ENCODE results near the gene TGM2.

Gene TGM2

DNA sequence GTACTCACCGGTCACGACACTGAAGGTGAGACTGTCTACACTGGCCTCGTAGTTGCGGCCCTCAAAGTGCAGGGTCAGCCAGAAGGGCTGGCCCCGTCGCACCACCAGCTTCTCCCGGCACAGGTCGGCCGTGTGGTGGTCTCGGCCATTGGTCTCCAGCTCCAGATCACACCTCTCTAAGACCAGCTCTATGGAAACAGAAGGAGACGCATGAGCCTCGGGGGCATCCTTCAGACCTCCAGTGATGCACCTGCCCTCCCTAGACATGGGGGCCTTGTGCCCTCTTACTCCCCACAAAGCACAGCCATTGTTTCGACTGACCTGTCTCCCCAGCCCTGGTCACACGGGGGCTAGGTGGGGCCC, 3.7 kb downstream of the TGM2 start:
- DNase-seq (ENCODE audit: low spot score): no peak

DNA sequence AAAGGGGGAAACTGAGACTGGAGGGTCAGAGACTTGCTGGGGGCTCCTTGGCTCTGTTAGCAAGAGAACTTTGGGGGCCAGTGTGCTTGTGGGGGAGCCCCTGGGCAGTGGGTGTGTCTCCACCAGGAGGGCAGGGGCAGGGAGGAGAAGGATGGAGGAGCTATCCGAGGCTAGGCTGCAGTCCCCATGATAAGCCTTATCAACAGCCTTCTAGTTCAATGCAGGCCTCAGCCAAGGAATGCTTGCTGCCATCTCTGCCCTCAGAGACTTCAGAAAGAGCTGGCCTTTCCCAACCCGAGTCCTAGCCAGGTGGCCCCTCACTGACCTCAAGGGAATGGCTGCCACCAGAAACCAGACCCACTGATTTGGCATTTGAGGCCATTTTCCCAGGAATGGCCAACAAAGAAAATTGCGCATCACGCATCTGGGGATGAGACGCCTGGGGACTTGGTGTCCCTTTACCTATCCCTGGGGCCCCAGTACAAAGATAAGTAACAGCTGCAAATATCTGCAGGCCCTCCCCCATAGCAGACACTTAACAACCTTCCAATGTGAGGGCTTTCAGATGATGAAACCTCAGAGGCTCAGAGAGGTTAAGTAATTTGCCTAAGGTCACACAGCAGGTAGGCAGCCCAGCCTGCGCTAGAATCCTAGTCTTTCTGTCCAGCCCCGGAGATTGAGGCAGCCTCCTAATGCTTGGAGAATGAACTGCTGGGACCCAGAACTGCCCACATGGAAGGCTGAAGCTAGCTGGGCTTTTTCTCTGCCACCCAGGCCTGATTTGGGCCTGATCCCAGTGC, 4.9 kb downstream of the TGM2 start:
- no peak for DNase-seq (ENCODE audit: low spot score)

DNA sequence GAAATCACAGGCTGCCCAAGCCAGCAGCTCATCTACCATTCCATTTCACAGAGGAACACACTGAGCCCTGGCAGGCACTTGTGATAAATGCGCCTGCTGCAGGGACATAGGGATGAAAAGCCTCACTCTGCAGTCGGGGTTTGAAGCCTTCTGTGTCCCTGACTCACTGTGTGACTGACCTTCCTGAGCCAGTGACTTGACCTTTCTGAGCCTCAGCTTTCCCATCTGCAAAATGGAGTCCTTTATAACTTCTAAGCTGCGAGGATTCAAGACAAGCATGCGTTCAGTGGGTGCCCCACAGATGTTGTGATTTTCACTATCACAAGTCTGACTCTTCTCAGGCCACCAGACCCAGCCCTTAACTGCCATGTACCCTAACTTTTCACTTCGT, 5.5 kb downstream of the TGM2 start:
- DNase-seq (ENCODE audit: low spot score): no peak

DNA sequence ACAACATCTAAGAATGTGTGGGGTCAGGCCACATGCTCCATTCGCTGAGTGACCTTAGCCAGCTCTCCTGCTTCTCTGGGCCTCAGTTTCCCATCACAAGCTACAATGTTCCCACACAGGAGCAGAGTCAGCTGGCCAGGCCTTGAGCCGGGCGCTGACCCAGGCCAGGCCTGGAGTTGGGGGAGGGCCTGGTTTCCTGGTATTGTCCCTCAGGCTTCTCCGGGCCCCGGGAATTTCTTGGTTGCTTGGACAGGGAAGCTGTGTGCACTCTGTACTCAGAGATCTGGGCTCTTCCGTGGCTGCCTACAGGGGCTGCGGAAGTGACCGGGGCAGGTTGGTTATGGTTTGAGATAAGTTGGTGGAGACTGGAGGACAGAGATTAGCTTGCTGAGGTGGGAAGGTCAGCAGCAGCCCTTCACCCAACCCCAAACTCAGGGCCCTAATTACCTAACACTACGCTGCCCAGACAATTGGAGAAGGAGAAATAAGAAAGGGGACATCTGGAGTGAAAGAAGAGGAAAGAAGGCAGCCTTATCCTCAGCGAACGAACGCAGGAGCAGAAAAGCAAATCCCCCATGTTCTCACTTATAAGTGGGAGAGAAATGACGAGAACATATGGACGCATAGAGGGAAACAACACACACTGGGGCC, 6.2 kb downstream of the TGM2 start:
- DNase-seq (ENCODE audit: low spot score): no peak

DNA sequence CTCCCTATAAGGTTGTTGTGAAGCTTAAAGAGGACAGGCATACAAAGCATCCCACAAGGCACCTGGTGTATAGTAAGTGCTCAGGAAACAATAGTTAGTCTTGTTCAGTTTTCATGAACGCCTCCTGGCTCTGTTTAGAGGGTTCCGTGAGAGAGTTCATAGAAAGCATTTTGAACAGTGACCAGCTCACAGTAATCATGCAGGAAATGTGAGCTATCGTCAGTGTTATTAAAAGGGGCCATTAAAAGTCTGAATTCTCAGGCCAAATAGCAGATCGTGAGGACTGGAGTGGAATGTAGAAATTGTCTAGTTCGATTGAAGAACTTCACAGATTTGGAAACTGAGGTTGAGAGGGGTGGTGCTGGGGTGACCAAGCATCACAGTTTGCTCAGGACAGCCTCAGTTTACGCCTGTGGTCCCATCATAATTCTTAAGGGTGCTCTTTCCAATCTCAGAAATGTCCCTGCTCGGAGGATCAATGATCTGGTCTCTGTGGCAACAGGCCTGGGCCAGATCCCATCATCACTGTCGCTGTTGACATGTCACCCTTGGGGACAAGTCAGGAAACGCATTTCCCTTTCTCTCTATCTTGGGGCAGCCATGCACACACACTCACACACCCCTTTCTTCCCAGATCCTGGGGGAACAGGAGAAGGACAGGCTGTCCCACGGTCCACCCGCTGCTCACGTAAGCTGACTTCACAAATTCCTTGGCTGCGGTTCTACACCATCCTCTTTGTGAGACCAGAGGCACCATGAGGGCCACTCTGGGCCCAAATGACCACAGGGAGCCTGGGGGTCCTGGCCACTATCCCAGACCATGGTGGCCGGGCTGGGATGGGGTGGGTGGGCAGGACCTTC, 7.2 kb downstream of the TGM2 start:
- no peak for DNase-seq (ENCODE audit: low spot score)

DNA sequence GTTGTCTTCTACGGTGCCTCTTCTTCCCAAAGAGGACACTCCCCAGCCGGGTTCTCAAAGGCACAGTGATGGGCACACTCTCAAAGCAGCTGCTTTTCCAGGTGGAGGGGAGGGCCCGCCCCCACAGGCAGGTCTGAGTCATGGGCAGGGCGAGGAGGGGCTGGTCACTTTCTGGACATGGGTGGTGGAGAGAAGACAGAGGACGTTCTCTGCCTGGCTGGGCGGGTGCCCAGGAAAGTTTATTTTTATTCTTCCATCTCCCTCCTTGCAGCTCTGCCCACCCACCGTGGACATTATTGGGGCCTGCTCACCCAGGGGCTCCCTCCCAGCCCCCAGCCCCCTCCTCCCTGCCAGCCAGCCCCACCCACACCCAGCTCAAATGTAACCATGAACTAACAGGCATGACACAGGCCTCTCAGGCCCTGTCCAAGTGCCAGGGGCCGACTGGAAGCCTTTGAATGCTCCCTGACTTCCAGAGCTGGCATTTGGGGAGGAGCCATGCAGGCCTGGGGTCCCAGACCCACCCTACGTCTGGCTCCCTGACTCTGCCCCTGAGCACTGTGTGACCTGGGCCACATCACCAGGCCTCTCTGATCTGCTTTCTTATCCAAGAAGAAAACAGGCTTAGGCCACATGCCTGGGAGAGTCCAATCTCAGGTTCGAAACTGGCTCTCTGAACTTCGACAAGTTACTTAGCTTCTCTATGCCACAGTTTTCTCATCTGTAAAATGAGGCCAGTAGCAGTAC, 8.0 kb downstream of the TGM2 start:
- no peak for DNase-seq (ENCODE audit: low spot score)

DNA sequence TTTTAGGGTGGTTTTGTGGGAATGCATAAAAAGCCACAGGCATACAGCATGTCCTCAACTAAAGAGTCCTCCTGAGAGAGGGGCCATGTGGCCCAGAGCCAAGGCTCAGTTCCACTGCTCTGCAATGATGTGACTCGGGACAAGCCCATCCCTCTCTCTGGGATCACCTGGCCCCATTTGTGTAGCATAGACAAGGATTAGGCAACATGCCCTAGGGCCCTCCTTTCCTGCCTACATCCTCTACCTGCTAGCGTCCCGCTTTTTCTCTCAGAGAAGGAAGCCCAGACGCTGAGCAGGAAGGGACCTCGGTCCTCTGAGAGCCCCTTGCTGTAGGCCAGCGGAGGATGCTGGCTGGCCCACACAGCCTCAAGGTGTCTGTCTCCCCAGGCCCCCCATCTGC, 8.8 kb downstream of the TGM2 start:
- DNase-seq (ENCODE audit: low spot score): no peak

DNA sequence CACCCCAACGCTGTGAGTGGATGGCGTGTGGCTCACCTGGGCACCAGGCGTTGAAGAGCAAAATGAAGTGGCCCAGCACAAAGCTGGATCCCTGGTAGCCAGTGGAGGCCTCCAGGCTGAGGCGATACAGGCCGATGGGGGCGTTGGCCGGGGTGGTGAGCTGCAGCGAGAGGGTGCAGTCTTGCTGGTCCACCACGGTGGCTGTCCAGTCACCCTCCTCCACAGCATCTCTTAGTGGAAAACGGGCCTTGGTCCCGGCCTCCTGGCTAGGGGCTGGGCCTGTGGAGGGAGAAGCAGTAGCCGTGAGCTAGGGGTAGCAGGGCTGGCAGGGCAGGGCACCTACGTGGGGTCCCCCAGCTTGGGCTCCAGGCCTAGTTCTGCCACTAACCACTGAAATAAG, 9.3 kb downstream of the TGM2 start:
- no peak for DNase-seq (ENCODE audit: low spot score)

DNA sequence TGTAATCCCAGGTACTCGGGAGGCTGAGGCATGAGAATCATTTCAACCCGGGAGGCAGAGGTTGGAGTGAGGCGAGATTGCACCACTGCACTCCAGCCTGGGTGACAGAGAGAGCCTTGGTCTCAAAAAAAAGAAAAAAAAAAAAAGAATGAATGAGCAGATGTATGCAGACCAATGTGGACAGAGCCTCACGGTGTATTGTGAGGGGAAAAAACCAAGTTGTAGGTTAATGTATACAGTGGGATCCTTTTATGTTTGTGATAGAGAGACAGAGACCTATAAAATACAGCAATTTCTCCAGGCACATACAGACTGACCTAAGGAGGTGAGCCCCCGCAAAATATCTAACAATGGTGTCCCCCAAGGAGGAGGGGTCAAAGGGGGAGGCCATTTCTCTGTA, 11.7 kb downstream of the TGM2 start:
- DNase-seq (ENCODE audit: low spot score): no peak

DNA sequence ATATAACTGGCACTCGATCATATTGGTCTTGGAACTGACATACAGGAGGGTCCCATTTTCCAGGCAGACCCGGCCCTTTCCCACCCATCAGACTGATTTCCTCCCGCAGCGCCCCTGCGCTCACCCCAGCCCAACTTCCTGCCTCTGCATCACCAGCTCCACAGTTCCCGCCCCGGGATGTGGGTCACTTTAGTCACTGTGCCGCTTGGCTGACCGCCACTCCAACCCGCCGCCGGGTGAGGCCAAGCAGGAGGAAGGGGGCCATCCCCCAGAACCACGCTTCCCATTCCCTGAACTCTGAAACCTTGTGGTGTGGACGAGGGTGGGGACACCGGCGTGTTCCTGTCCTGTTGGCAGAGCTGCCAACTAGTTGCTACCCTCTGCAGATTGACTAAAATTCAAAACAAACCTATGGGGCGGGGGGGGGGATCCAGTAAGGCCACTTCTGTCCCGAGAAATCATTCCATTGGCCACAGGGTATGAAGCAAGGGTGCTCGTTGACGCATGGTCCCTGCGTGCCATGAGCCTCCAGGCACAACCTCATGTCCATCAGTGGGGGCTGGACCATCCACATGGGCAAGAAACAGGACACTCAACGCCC, 12.3 kb downstream of the TGM2 start:
- DNase-seq (ENCODE audit: low spot score): no peak

DNA sequence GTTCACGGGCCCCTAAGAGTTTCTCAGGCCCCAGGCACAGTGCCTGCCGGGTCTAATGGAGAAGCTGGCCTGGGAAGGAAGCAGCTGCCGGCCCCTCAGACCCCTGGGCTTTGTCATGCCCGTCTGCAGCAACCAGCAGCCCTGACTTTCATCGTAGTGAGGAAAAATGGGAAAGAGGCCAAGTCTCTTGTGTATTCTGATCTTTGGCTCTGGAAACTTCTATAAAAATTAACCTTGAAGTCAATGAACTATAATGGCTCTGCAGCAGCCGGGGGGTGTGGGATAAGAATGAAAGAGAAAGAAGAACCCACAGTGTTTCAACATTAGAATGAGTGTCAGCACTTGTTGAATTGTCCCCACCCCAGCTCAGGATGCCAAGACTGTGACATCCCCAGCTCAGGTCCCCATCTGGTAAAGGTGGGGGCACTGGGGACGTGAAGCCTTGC, 12.9 kb downstream of the TGM2 start:
- DNase-seq (ENCODE audit: low spot score): no peak

DNA sequence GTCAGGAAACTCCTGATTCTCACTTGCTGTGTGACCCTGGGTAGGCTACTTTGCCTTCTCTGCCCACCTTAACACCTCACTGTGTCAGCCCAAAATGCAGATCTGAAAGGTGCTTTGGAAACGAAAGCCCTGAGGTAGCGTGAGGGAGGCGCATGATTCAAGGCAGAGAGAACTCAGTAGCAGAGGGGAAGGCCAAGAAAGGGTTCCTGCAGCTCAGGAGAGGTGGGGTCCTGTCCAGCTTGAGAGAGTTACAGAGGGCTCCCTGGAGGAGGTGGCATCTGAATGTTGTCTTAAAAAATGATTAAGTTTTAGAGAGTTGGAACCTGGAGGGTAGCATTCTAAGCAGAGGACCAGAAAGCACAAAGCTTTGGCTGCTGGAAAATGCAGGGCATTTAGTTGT, 13.6 kb downstream of the TGM2 start:
- DNase-seq (ENCODE audit: low spot score): no peak

DNA sequence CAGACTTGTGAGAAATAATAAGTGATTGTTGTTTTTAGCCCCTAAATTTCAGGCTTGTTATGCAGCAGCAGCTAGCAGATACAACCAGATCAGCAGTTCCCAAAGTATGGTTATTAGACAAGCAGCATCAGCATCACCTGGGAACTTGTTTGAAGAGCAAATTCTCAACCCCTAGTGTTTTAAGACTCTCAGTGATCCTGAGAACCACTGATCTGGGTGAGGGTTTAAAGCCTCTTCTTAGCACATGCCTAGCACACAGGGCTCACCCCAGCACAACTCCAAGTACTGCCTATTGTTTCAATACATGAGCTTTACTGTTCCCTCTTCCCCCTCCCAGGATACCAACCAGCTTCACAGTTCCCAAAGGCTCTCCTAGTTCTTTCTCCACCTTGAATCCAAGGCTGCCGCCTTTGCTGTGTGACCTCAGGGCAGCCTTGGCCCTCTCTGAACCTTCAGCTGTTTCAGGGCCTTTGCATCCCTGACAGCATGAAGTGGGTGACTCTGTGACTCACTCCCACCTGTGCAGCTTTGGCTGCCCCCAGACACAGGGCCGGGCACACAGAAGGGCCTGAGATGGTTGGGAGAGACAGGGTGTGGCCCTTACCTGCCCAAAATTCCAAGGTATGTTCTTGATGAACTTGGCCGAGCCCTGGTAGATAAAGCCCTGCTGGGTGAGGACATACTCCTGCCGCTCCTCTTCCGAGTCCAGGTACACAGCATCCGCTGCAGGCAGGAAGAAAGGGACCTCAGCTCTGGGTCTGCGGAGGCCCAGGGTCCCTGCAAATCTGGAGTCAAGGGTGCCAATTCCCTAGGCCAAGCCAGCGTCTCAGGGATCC, 14.5 kb downstream of the TGM2 start:
- no peak for DNase-seq (ENCODE audit: low spot score)

DNA sequence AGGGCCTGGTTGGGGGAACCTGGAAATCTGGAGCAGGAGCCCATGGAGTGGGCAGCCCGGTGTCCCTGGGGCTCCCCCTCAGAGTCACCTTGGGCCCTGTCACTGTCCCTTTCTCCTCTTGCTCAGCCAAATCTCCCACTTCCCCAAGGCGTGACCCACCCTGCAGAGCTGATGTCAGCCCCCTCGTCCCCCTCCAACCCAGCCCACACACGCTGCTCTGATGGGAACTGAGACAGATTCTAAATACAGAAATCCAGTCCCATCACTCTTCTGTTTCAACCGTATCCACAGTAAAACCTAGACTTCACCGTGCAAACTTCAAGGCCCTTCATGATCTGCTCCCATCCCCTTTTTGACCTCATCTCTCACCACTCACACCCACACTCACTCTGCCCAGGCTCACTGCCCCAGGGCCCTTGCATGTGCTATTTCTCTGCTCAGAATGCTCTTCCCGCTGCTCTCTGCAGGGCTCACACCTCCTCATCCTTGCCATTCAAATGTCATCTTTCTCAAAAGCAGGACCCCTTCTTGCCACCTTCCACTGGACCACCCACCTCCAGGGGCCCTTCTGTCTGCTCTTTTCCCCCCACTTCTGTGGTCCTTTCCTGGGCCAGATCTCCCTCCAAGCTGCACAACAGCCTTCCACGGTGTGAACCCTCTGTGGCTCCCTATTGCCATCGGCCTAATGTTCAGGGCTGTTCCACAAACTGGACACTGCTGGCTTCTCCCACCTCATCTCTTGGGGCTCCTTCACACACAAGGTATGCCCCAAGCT, 16.6 kb downstream of the TGM2 start:
- DNase-seq (ENCODE audit: low spot score): no peak

DNA sequence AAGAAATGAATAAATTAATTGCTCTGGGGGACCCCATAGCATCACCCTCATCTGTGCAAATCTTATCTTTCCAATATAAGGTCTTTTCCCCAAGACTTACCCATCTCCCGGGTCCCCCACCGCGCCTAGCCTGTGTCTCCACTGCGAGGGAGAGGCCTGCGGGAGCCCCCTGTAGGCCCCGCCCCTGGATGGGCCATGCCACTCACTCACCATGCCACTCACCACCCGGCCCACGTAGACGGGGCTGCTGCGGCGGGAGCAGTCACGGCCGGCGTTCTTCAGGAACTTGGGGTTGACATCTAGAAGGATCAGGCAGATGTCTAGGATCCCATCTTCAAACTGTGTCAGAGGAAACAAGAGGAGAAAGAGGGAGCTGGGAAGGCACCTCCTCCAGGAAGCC, 17.3 kb downstream of the TGM2 start:
- DNase-seq (ENCODE audit: low spot score): no peak

DNA sequence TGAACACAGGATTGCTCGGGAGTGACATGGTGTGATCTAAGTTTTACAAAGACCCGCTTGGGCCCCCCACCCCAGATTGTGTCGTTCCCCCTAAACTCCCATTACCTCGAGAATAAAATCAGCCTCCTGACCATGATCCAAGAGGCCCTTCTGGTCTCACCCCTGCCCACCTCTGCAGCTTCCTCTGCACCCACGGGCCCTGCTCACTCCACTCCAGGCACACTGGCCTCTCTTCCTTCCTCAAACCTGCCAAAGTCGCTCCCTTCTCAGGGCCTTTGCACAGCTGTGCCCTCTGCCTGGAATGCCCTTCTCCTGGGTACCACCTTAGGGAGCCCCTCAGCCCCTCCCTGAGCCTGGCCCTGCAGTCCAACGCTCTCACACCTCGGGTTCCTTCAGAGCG, 17.9 kb downstream of the TGM2 start:
- DNase-seq (ENCODE audit: low spot score): no peak

DNA sequence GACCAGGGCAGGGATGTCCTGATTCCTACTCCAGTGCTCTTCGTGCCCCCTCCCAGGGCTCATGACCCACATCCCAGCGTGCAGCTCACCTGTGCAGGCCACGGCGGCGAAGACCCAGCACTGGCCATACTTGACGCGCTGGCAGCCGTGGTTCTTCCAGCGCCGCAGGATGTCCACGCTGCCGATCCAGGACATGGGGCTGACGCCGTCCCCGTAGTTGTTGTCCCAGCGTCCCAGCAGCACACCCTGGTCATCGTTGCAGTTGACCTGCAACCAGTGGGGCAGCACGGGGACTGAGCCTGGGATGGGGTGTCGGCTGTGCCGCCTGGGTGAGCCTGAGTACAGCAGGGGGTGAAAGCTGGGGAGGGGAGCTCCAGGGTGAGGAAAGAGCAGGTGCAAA, 18.4 kb downstream of the TGM2 start:
- no peak for DNase-seq (ENCODE audit: low spot score)

DNA sequence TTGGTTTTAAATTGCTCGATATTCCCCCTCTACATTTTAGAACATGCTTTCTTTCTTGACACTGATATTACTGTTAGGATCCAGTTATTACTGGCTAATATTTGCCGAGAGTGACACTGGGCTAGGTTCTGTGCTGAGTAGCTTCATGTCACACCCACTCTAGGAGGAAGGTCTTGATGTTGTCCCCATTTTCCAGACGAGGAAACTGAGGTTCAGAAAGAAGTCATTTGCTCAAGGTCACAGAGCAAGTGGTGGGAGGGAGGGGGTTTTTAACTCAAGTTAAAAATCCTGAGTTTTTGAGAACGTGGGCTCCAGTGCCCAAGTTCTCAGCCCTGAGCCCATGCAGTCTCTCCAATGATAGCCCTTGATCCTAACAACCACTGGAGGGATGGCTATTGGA, 18.9 kb downstream of the TGM2 start:
- DNase-seq (ENCODE audit: low spot score): no peak

DNA sequence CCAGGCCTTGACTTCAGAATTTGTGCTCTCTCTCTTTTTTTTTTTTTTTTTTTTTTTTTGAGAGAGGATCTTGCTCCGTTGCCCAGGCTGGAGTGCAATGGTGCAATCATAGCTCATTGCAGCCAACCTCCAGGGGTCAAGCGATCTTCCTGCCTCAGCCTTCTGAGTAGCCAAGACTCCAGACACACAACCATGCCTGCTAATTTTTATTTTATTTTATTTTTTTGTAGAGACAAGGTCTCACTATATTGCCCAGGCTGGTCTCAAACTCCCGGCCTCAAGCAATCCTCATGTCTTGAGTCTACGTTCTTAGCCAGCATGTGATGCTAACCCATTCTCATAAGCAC, 19.4 kb downstream of the TGM2 start:
- DNase-seq (ENCODE audit: low spot score): no peak
